HG03342 (cell line): ENCODE data around the gene TUBB6.
A peak's percentile ranks its signal among the peaks of the same experiment; 100 is the strongest.

ENCODE experiments used
- ATAC-seq: cut with Tn5 transposase; IDR thresholded peaks from one replicate; pipeline ENCODE4 v1.9.1; 2021; ENCODE audit warnings: mild to moderate bottlenecking, moderate library complexity; ENCODE audit not compliant: unreplicated experiment

Gene TUBB6

GRCh38 chr18:12290086-12290485 is 18.0 kb upstream of the TUBB6 start:
- no peak for ATAC-seq

- ATAC-seq: no peak
Measured at GRCh38 chr18:12291161-12291560, 16.9 kb upstream of the TUBB6 start.

GRCh38 chr18:12291690-12292089 is 16.4 kb upstream of the TUBB6 start:
- ATAC-seq: no peak

- no peak for ATAC-seq
Measured at GRCh38 chr18:12293831-12294230, 14.2 kb upstream of the TUBB6 start.

GRCh38 chr18:12295389-12296086 is 12.5 kb upstream of the TUBB6 start:
- no peak for ATAC-seq

GRCh38 chr18:12296087-12296403 is 12.0 kb upstream of the TUBB6 start:
- no peak for ATAC-seq

- ATAC-seq: no peak
Measured at GRCh38 chr18:12296457-12296856, 11.6 kb upstream of the TUBB6 start.

GRCh38 chr18:12299862-12300261 is 8.2 kb upstream of the TUBB6 start:
- no peak for ATAC-seq

- no peak for ATAC-seq
Measured at GRCh38 chr18:12301263-12302005, 6.6 kb upstream of the TUBB6 start.

- no peak for ATAC-seq
Measured at GRCh38 chr18:12302391-12303147, 5.5 kb upstream of the TUBB6 start.

- no peak for ATAC-seq
Measured at GRCh38 chr18:12304351-12305210, 3.5 kb upstream of the TUBB6 start.

- no peak for ATAC-seq
Measured at GRCh38 chr18:12305211-12305610, 2.8 kb upstream of the TUBB6 start.

GRCh38 chr18:12305930-12306629 is 2.0 kb upstream of the TUBB6 start:
- no peak for ATAC-seq

GRCh38 chr18:12306752-12307700 is 1.0 kb upstream of the TUBB6 start:
- ATAC-seq: peak; percentile 11

GRCh38 chr18:12308386-12309100 is 502 bp downstream of the TUBB6 start:
- ATAC-seq: peak; percentile 54

GRCh38 chr18:12309683-12310198 is 1.7 kb downstream of the TUBB6 start:
- ATAC-seq: no peak

GRCh38 chr18:12310762-12311161 is 2.7 kb downstream of the TUBB6 start:
- no peak for ATAC-seq

- no peak for ATAC-seq
Measured at GRCh38 chr18:12312976-12313375, 4.9 kb downstream of the TUBB6 start.
